ENCODE data around the gene WDR26. TPM values are rescaled to one million over a fixed set of nuclear protein-coding genes. Genes with fewer than 3 reads are reported as not detected.

Gene WDR26
- total and polyA plus RNA-seq, 9 of the 15 experiments (the other 6 are each of a cell fraction or from before 2014, with no cell fraction given) = 11.5 to 66.0 (median 39.8) TPM

GRCh38 chr1:224435999-224436398 is 1.4 kb upstream of the WDR26 start (continued):
- TF ChIP-seq ZNF395 (CRISPR knock-in tag; IDR thresholded peaks at IDR 0.05) (0 out of 2 replicates have a peak, but pooled peaks have one; percentile 13), TAF9B (IDR thresholded peaks at IDR 0.05; ENCODE audit: partially characterized antibody) (peak; percentile 3), BACH1 (tag; IDR thresholded peaks at IDR 0.05) (no peak)

- POLR2A ChIA-PET = interaction anchor here (0.8 to 2.8 kb wide), 4 partner anchors 8 to 70 kb away, joined by 3 to 14 read pairs (median 4); no protein-coding TSS in a partner anchor
- WGBS (ENCODE audit: insufficient coverage, low coverage, missing lambda C conversion rate) = 0% methylated on average over 4 of the region's 4 CpGs
- TF ChIP-seq ZNF146 (CRISPR knock-in tag; IDR thresholded peaks at IDR 0.05; ENCODE audit: unreplicated experiment) (no peak), POLR2AphosphoS5 (IDR thresholded peaks at IDR 0.05; ENCODE audit: control insufficient read depth, insufficient read depth, low read depth, low read length) (0 out of 2 replicates have a peak, but pooled peaks have one; percentile 25), NFXL1 (CRISPR knock-in tag; IDR thresholded peaks at IDR 0.05) (no peak), STAT5B (CRISPR knock-in tag; IDR thresholded peaks at IDR 0.05) (no peak), ZSCAN32 (CRISPR knock-in tag; IDR thresholded peaks at IDR 0.05) (no peak), SIN3B (IDR thresholded peaks at IDR 0.05; ENCODE audit: low read depth) (no peak), RERE (CRISPR knock-in tag; IDR thresholded peaks at IDR 0.05; ENCODE audit: borderline replicate concordance) (0 out of 2 replicates have a peak, but pooled peaks have one; percentile 29), DPF2 (IDR thresholded peaks at IDR 0.05) (peak; percentile 50; the same call in 1 of the 2 replicates), NFE2L1 (tag; IDR thresholded peaks at IDR 0.05; ENCODE audit: borderline replicate concordance, low read depth) (no peak), ARNT (IDR thresholded peaks at IDR 0.05) (no peak), CTBP1 (IDR thresholded peaks at IDR 0.05; ENCODE audit: borderline replicate concordance) (no peak), ZNF408 (CRISPR knock-in tag; IDR thresholded peaks at IDR 0.05; ENCODE audit: low read depth) (no peak), HNRNPL (IDR thresholded peaks at IDR 0.05; ENCODE audit: low read depth, low read length) (no peak)
Observed at GRCh38 chr1:224435318-224435763, 744 bp upstream of the WDR26 start.

More at GRCh38 chr1:224435318-224435763, 744 bp upstream of the WDR26 start:
- Histone ChIP-seq H3K4me1 (replicated peaks in 1 of 2; ENCODE audit: control insufficient read depth in 2 of 2, insufficient read depth in 2 of 2, low read length in 2 of 2) (peaks cover 12 to 24% of the 10 kb centered on the region in 2 experiments), H2AFZ (ENCODE audit: low read depth, low read length) (peak overlapping the region; percentile 99), H3K27me3 (ENCODE audit: control insufficient read depth in 2 of 2, insufficient read depth in 2 of 2, low read length in 2 of 2) (no peaks in the 10 kb centered on the region), H3K79me2 (ENCODE audit: control insufficient read depth, insufficient read depth, low read length) (peaks cover 70% of the 10 kb centered on the region), H4K20me1 (replicated peaks; ENCODE audit: control insufficient read depth, insufficient read depth, low read length) (peaks cover 17% of the 10 kb centered on the region), H3K4me3 (peak overlapping the region; percentile 77), H3K27ac (ENCODE audit: extremely low read depth, low read depth, low read length) (peak overlapping the region; percentile 96), H3K9ac (ENCODE audit: insufficient read depth in 1 of 2, low read depth in 2 of 2, low read length in 2 of 2) (peak overlapping the region; percentile 91 to 97), H3K9me3 (replicated peaks; ENCODE audit: control insufficient read depth, insufficient read depth, low read depth, low read length) (no peaks in the 10 kb centered on the region), H3K36me3 (ENCODE audit: control insufficient read depth, insufficient read depth, low read length) (peaks cover 15% of the 10 kb centered on the region), H3K4me2 (ENCODE audit: insufficient read depth, low read length) (peak overlapping the region; percentile 99), H3K9me1 (ENCODE audit: control insufficient read depth, insufficient read depth, low read length) (no peaks in the 10 kb centered on the region)
- peak; percentile 56 for ATAC-seq
- in situ Hi-C loops (cut with MboI) = no loop called here
- intact Hi-C loops (cut with micrococcal nuclease) = loop anchor here (1.0 kb wide), 1 partner anchor 78 kb away; no protein-coding TSS in a partner anchor
- peak; percentile 77 for FAIRE-seq
- no TSS peak for BruUV-seq (replicated peaks)
- DNase-seq (ENCODE audit: extremely low read depth in 1 of 4, low spot score in 3 of 4) = peak; percentile 40 to 76 (median 58)
- CTCF ChIA-PET (ENCODE audit: low intra/inter-chr PET ratio) = no interaction called here

All from K562 (cell line).